ENCODE data around the gene MPPED2.

MPPED2 gene

DNA sequence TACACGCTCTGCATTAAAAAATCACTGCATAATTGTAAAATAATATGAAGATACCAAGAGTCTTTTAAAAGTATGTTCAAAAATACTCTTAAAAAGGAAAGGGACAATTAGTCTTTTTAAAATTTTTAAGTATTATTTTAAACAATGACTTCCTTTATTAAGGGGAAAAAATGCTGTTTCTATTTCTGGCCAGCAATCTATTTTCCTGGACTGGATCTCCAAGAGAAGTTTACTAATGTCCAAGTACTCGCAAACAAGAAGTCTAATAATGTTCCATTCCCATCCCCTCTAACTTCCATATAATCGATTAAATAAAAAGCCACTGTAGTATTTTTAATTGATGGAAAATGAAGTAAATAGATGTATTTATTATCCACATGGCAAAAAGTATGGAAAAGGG is 123.7 kb downstream of the MPPED2 start:
- no peaks in the 10 kb centered on the region for H3K36me3 ChIP-seq (ENCODE audit: insufficient read depth, low read length)
- no peaks in the 10 kb centered on the region for H3K27me3 ChIP-seq (ENCODE audit: insufficient read depth, low read length)
- H2AFZ ChIP-seq (ENCODE audit: low read depth, low read length), result no peak overlapping the region
- H3K4me3 ChIP-seq (ENCODE audit: low read length), result no peak overlapping the region
- H3K4me1 ChIP-seq (ENCODE audit: insufficient read depth, low read length), result peaks cover 2% of the 10 kb centered on the region
- no peaks in the 10 kb centered on the region for H3K9me3 ChIP-seq (ENCODE audit: low read length)

- Histone ChIP-seq H3K9me3 (ENCODE audit: low read length) (no peaks in the 10 kb centered on the region), H3K36me3 (ENCODE audit: insufficient read depth, low read length) (no peaks in the 10 kb centered on the region), H3K27me3 (ENCODE audit: insufficient read depth, low read length) (no peaks in the 10 kb centered on the region), H3K4me1 (ENCODE audit: insufficient read depth, low read length) (peaks cover 3% of the 10 kb centered on the region), H3K4me3 (ENCODE audit: low read length) (no peak overlapping the region), H2AFZ (ENCODE audit: low read depth, low read length) (no peak overlapping the region)
Measured at GRCh38 chr11:30459821-30460220, 126.3 kb downstream of the MPPED2 start.

DNA sequence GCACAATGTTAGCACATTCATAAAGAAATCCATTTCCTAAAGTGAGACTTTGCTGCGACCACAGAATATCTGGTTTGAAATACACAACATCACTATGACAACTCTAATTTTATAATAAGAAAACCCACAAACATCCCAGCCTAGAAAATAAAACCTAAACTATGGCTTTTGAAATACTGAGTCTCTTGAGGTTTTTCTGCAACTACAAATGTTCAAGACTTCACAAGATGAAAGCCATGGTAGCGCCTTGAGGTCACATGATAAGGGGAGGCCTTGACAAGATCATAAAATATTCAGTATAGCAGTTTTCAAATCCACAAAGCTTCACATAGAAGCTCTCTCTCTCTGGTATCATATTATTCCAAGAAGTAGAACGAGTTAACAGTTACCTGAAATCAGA is 126.8 kb downstream of the MPPED2 start:
- H3K9me3 ChIP-seq (ENCODE audit: low read length), result no peaks in the 10 kb centered on the region
- H3K36me3 ChIP-seq (ENCODE audit: insufficient read depth, low read length), result no peaks in the 10 kb centered on the region
- no peak overlapping the region for H2AFZ ChIP-seq (ENCODE audit: low read depth, low read length)
- H3K4me1 ChIP-seq (ENCODE audit: insufficient read depth, low read length), result peaks cover 3% of the 10 kb centered on the region
- H3K27me3 ChIP-seq (ENCODE audit: insufficient read depth, low read length), result no peaks in the 10 kb centered on the region
- no peak overlapping the region for H3K4me3 ChIP-seq (ENCODE audit: low read length)

- no peaks in the 10 kb centered on the region for H3K27me3 ChIP-seq (ENCODE audit: insufficient read depth, low read length)
- peaks cover 3% of the 10 kb centered on the region for H3K4me1 ChIP-seq (ENCODE audit: insufficient read depth, low read length)
- no peaks in the 10 kb centered on the region for H3K9me3 ChIP-seq (ENCODE audit: low read length)
- H2AFZ ChIP-seq (ENCODE audit: low read depth, low read length), result no peak overlapping the region
- no peaks in the 10 kb centered on the region for H3K36me3 ChIP-seq (ENCODE audit: insufficient read depth, low read length)
- H3K4me3 ChIP-seq (ENCODE audit: low read length), result no peak overlapping the region
Measured at GRCh38 chr11:30458541-30458940, 127.6 kb downstream of the MPPED2 start.

DNA sequence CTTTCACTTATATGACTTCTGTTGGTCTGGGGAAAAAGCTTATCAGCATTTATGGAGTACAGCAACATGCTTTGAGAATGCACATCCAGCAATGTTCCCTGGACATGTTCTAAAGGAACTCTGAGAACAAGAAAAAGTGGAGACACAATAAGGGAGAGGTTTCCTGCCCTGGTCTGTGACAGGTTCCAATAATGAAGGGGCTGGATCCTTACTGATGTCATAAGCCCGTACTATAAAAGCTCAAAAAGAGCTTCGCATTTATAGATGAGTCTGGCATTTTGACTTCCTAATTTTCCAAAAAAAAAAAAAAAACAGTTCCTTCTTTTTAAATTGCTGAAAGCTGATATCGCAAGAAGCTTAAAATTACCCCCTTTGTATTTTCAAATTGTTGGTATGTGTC is 129.1 kb downstream of the MPPED2 start:
- Histone ChIP-seq H3K27me3 (ENCODE audit: insufficient read depth, low read length) (no peaks in the 10 kb centered on the region), H3K4me1 (ENCODE audit: insufficient read depth, low read length) (peaks cover 3% of the 10 kb centered on the region), H3K4me3 (ENCODE audit: low read length) (no peak overlapping the region), H2AFZ (ENCODE audit: low read depth, low read length) (no peak overlapping the region), H3K36me3 (ENCODE audit: insufficient read depth, low read length) (no peaks in the 10 kb centered on the region), H3K9me3 (ENCODE audit: low read length) (no peaks in the 10 kb centered on the region)

DNA sequence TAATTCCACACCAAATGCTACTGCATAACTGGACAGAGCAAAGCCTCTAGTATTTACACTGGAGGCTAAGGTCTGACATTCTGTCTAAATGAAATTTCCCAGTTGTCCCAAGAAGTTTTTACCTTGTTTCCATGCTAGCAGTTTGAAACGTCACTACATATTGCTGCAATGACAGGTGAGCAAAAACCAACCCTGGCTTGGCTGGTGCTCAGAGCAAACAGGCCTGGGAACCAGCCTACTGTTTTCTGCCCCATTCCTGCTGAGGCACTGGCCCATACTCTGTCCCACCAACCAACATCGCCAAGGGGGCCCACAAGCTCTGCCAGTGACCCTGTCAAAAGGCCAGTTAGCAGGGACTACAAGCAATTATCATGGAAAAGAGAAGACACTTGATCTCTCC is 131.1 kb downstream of the MPPED2 start:
- no peaks in the 10 kb centered on the region for H3K27me3 ChIP-seq (ENCODE audit: insufficient read depth, low read length)
- H3K36me3 ChIP-seq (ENCODE audit: insufficient read depth, low read length), result no peaks in the 10 kb centered on the region
- no peaks in the 10 kb centered on the region for H3K9me3 ChIP-seq (ENCODE audit: low read length)
- no peak overlapping the region for H3K4me3 ChIP-seq (ENCODE audit: low read length)
- H2AFZ ChIP-seq (ENCODE audit: low read depth, low read length), result no peak overlapping the region
- peaks cover 3% of the 10 kb centered on the region for H3K4me1 ChIP-seq (ENCODE audit: insufficient read depth, low read length)

DNA sequence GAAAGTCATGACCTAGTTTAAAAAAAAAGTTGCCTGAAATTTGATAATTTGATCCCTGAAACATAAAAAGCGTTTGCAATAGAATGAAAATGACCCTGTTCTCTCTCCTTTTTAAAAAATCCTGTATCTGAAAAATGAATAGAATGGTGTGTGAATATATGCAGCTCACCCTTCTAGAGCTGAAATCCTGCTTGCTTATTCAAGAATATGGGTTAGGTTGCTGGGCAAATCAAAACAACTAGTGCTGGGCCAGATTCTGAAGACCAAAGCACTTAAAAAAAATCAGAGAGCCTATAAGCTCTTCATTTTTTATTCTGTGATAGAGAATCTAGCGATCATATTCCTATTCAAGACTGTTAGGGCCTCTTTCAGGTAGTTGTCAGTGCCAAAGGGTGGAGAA is 131.6 kb downstream of the MPPED2 start:
- no peaks in the 10 kb centered on the region for H3K27me3 ChIP-seq (ENCODE audit: insufficient read depth, low read length)
- peaks cover 3% of the 10 kb centered on the region for H3K4me1 ChIP-seq (ENCODE audit: insufficient read depth, low read length)
- H3K9me3 ChIP-seq (ENCODE audit: low read length), result no peaks in the 10 kb centered on the region
- H3K4me3 ChIP-seq (ENCODE audit: low read length), result no peak overlapping the region
- H2AFZ ChIP-seq (ENCODE audit: low read depth, low read length), result no peak overlapping the region
- no peaks in the 10 kb centered on the region for H3K36me3 ChIP-seq (ENCODE audit: insufficient read depth, low read length)

- no peak overlapping the region for H3K4me3 ChIP-seq (ENCODE audit: low read length)
Measured at GRCh38 chr11:30454111-30454510, 132.0 kb downstream of the MPPED2 start.

DNA sequence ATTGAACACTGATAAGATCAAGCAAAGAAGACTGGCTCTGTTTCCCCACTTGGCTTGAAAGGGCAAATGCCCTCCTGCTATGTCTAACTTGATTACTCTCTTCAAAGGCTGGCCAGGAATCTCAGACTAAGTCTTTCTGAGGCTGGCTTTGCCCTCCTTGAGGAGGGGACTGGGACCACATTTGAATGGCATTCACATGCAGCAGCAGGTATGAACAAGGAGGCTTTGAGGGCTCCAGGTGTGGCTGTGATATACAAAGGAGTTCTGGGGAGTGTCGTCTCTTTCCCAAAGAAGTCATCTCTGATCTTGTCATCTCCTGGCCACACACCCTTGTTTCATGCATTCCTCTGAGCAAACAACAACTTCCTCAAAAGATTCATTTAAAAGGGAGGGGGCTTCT is 132.4 kb downstream of the MPPED2 start:
- Histone ChIP-seq H3K4me1 (ENCODE audit: insufficient read depth, low read length) (peaks cover 3% of the 10 kb centered on the region), H3K4me3 (ENCODE audit: low read length) (no peak overlapping the region), H2AFZ (ENCODE audit: low read depth, low read length) (no peak overlapping the region), H3K36me3 (ENCODE audit: insufficient read depth, low read length) (no peaks in the 10 kb centered on the region), H3K27me3 (ENCODE audit: insufficient read depth, low read length) (no peaks in the 10 kb centered on the region), H3K9me3 (ENCODE audit: low read length) (no peaks in the 10 kb centered on the region)

More at GRCh38 chr11:30454111-30454510, 132.0 kb downstream of the MPPED2 start:
- no peaks in the 10 kb centered on the region for H3K36me3 ChIP-seq (ENCODE audit: insufficient read depth, low read length)
- no peak overlapping the region for H2AFZ ChIP-seq (ENCODE audit: low read depth, low read length)
- peaks cover 3% of the 10 kb centered on the region for H3K4me1 ChIP-seq (ENCODE audit: insufficient read depth, low read length)
- no peaks in the 10 kb centered on the region for H3K27me3 ChIP-seq (ENCODE audit: insufficient read depth, low read length)
- H3K9me3 ChIP-seq (ENCODE audit: low read length), result no peaks in the 10 kb centered on the region

DNA sequence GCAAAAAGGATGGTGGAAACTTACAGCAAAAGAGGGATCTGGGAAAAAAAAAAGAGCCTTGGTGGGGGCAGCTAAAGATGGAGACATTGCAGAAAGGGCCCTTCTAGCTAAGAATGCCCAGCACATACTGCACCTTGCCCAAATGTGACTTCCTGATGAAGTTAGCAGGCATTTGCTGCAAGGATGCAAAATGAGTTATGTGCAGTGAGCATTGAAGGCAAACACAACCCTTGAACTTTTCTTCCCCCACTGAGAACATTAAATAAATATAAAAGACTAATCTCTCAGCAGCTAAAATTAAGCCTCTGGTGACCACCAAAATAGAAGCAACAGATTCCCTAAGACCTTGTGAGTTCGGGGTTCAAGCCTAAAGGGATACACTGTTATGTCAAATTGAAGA is 133.3 kb downstream of the MPPED2 start:
- no peaks in the 10 kb centered on the region for H3K36me3 ChIP-seq (ENCODE audit: insufficient read depth, low read length)
- H3K4me3 ChIP-seq (ENCODE audit: low read length), result no peak overlapping the region
- H3K4me1 ChIP-seq (ENCODE audit: insufficient read depth, low read length), result peaks cover 3% of the 10 kb centered on the region
- H3K27me3 ChIP-seq (ENCODE audit: insufficient read depth, low read length), result no peaks in the 10 kb centered on the region
- no peaks in the 10 kb centered on the region for H3K9me3 ChIP-seq (ENCODE audit: low read length)
- H2AFZ ChIP-seq (ENCODE audit: low read depth, low read length), result no peak overlapping the region

GRCh38 chr11:30452114-30452513 is 134.0 kb downstream of the MPPED2 start:
- Histone ChIP-seq H3K4me1 (ENCODE audit: insufficient read depth, low read length) (peaks cover 3% of the 10 kb centered on the region), H2AFZ (ENCODE audit: low read depth, low read length) (no peak overlapping the region), H3K4me3 (ENCODE audit: low read length) (no peak overlapping the region), H3K9me3 (ENCODE audit: low read length) (no peaks in the 10 kb centered on the region), H3K36me3 (ENCODE audit: insufficient read depth, low read length) (no peaks in the 10 kb centered on the region), H3K27me3 (ENCODE audit: insufficient read depth, low read length) (no peaks in the 10 kb centered on the region)

DNA sequence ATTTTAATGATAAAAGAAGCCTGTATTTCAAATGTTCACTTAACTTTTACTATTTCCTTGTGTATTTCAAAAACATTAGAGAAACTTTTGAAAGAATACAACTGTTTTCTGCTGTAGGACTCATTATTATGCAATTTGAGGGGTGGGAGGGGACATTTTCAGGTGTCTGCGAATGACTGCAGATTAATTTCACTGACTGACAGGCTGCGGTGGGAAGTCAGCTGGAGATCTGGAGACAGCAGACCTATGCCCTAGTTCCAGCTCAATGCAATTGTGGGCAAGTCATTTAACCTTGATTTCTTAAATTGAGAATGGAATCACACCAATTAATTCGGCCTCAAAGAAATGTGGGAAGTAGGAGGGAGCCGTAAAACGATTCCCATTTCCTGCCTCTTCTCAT is 134.5 kb downstream of the MPPED2 start:
- Histone ChIP-seq H3K36me3 (ENCODE audit: insufficient read depth, low read length) (no peaks in the 10 kb centered on the region), H3K4me1 (ENCODE audit: insufficient read depth, low read length) (peaks cover 3% of the 10 kb centered on the region), H3K27me3 (ENCODE audit: insufficient read depth, low read length) (no peaks in the 10 kb centered on the region)

GRCh38 chr11:30451167-30451566 is 135.0 kb downstream of the MPPED2 start:
- Histone ChIP-seq H3K4me1 (ENCODE audit: insufficient read depth, low read length) (peaks cover 3% of the 10 kb centered on the region), H3K4me3 (ENCODE audit: low read length) (no peak overlapping the region), H3K36me3 (ENCODE audit: insufficient read depth, low read length) (no peaks in the 10 kb centered on the region), H3K27me3 (ENCODE audit: insufficient read depth, low read length) (no peaks in the 10 kb centered on the region), H3K9me3 (ENCODE audit: low read length) (no peaks in the 10 kb centered on the region), H2AFZ (ENCODE audit: low read depth, low read length) (no peak overlapping the region)

More for the DNA sequence above, 134.5 kb downstream of the MPPED2 start:
- Histone ChIP-seq H3K9me3 (ENCODE audit: low read length) (no peaks in the 10 kb centered on the region), H3K4me3 (ENCODE audit: low read length) (no peak overlapping the region), H2AFZ (ENCODE audit: low read depth, low read length) (no peak overlapping the region)

DNA sequence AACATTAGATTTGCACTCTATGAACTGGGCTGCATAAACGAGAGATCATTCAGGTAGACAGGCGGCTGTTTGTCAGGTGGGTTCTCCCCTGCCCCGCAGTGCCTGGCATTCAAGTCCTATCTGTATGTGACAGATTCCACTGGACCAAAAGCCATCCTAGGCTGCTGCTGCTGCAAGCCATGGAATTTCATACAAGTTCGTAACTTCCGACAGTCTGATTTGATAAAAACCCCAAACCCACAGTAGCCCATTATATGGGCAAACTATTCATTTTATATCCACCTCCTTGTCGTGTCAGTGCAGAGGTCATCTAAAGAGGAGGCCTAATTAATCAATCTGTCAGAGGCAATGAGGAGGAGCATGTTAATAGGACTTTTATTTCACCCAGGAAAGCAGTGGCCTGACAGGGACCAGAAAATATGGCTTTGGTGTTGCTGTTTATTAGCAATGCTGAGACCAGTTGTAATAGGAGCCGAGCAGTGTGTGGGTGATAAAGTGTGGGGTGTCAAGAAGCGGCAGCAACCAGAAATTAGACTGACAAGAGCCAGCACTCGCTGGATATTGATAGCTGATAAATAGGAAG is 139.0 kb downstream of the MPPED2 start:
- Histone ChIP-seq H3K4me1 (ENCODE audit: insufficient read depth, low read length) (no peaks in the 10 kb centered on the region), H3K9me3 (ENCODE audit: low read length) (no peaks in the 10 kb centered on the region), H3K4me3 (ENCODE audit: low read length) (no peak overlapping the region), H3K36me3 (ENCODE audit: insufficient read depth, low read length) (no peaks in the 10 kb centered on the region), H2AFZ (ENCODE audit: low read depth, low read length) (no peak overlapping the region), H3K27me3 (ENCODE audit: insufficient read depth, low read length) (no peaks in the 10 kb centered on the region)

Measured in neuron (in vitro differentiated cells).